Mucosa of descending colon (tissue), 3 donors: ENCODE data around the gene KLK1. TPM values are rescaled to one million over a fixed set of nuclear protein-coding genes. Genes with fewer than 3 reads are reported as not detected.

Source experiments
- ATAC-seq: fragments of 200-7000 bp; cut with Tn5 transposase; one replicate; pipeline ENCODE4 v1.9.1; 2020; ENCODE audit warnings: mild to moderate bottlenecking, moderate library complexity
- DNase-seq, 3 donors: peaks; one replicate each; pipeline ENCODE4 v3.0.0-alpha.2; 2020
- H3K36me3 ChIP-seq: fragments of 200-600 bp; one replicate; pipeline ENCODE4 v1.8.0; 2021; ENCODE audit warnings: low read depth, mild to moderate bottlenecking
- H3K4me1 ChIP-seq: fragments of 200-600 bp; one replicate; pipeline ENCODE4 v1.8.0; 2021; ENCODE audit warnings: low read depth, mild to moderate bottlenecking
- H3K4me3 ChIP-seq: fragments of 200-600 bp; one replicate; pipeline ENCODE4 v1.8.0; 2021; ENCODE audit warnings: mild to moderate bottlenecking
- H3K9me3 ChIP-seq: fragments of 200-600 bp; one replicate; pipeline ENCODE4 v1.8.0; 2021; ENCODE audit warnings: mild to moderate bottlenecking
- intact Hi-C, 2 donors: fragments of 100-400 bp; cut with DNase I in 1 of 2; cut with micrococcal nuclease in 1 of 2; formaldehyde crosslinking; loops; one replicate each; pipeline versions ENCODE4 v1.11.0 to v1.11.1; 2022; cut with DNase I, micrococcal nuclease
- total RNA-seq, 3 donors: library from RNA; stranded (reverse); fragmentation: NEBNext Ultra II Directional in 2 of 3; extraction: Animal tissue kit (Norgen Biotek cat#: 25700) in 2 of 3; gene quantifications; one replicate each; pipeline versions ENCODE4 v1.2.1 to v1.2.4, GENCODE V29; 2021 to 2023
- TF ChIP-seq, protein P1 (sequence below): fragments of 200-600 bp; IDR thresholded peaks from one replicate; pipeline ENCODE4 v1.8.0; 2022; ENCODE audit warnings: antibody characterized with exemption, mild to moderate bottlenecking
- donor health status: DM: no; HTN: no; CAD: no; lungs with moderate emphysema.
- donor health status: DM: no; HTN: no; CAD: no.
- donor health status: DM: no; HTN: yes; CAD: no.

KLK1 gene
- total RNA-seq, 3 donors from 2014 or later = 29.3 to 130 (median 80.6) TPM

GRCh38 chr19:50842130-50842529 lies 18.5 kb upstream of the KLK1 start:
- TF ChIP-seq, protein P1, sequence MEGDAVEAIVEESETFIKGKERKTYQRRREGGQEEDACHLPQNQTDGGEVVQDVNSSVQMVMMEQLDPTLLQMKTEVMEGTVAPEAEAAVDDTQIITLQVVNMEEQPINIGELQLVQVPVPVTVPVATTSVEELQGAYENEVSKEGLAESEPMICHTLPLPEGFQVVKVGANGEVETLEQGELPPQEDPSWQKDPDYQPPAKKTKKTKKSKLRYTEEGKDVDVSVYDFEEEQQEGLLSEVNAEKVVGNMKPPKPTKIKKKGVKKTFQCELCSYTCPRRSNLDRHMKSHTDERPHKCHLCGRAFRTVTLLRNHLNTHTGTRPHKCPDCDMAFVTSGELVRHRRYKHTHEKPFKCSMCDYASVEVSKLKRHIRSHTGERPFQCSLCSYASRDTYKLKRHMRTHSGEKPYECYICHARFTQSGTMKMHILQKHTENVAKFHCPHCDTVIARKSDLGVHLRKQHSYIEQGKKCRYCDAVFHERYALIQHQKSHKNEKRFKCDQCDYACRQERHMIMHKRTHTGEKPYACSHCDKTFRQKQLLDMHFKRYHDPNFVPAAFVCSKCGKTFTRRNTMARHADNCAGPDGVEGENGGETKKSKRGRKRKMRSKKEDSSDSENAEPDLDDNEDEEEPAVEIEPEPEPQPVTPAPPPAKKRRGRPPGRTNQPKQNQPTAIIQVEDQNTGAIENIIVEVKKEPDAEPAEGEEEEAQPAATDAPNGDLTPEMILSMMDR = no peak
- Histone ChIP-seq H3K4me1 (no peaks in the 10 kb centered on the region), H3K36me3 (no peaks in the 10 kb centered on the region), H3K9me3 (peaks cover 5% of the 10 kb centered on the region), H3K4me3 (no peak overlapping the region)
- ATAC-seq = no peak
- intact Hi-C loops = no loop called here
- no peak for DNase-seq

GRCh38 chr19:50839712-50840655 lies 16.4 kb upstream of the KLK1 start:
- Histone ChIP-seq H3K36me3 (no peaks in the 10 kb centered on the region), H3K9me3 (peaks cover 5% of the 10 kb centered on the region), H3K4me1 (peaks cover 6% of the 10 kb centered on the region), H3K4me3 (no peak overlapping the region)
- DNase-seq = no peak
- no peak for ATAC-seq
- intact Hi-C loops = no loop called here
- TF ChIP-seq, protein P1 = no peak

GRCh38 chr19:50838239-50838638 lies 14.7 kb upstream of the KLK1 start:
- no peak overlapping the region for H3K4me3 ChIP-seq
- intact Hi-C loops = no loop called here
- peaks cover 7% of the 10 kb centered on the region for H3K4me1 ChIP-seq
- H3K9me3 ChIP-seq = peaks cover 4% of the 10 kb centered on the region
- H3K36me3 ChIP-seq = no peaks in the 10 kb centered on the region
- DNase-seq = no peak
- no peak for ATAC-seq
- TF ChIP-seq, protein P1 = no peak

GRCh38 chr19:50837300-50837699 lies 13.7 kb upstream of the KLK1 start:
- peak in 2 of 3 donors; percentile 64 to 67 for DNase-seq
- H3K36me3 ChIP-seq = no peaks in the 10 kb centered on the region
- H3K4me3 ChIP-seq = no peak overlapping the region
- peak; percentile 51 for ATAC-seq
- TF ChIP-seq, protein P1 = no peak
- peaks cover 7% of the 10 kb centered on the region for H3K4me1 ChIP-seq
- intact Hi-C loops = no loop called here
- H3K9me3 ChIP-seq = no peaks in the 10 kb centered on the region

DNA sequence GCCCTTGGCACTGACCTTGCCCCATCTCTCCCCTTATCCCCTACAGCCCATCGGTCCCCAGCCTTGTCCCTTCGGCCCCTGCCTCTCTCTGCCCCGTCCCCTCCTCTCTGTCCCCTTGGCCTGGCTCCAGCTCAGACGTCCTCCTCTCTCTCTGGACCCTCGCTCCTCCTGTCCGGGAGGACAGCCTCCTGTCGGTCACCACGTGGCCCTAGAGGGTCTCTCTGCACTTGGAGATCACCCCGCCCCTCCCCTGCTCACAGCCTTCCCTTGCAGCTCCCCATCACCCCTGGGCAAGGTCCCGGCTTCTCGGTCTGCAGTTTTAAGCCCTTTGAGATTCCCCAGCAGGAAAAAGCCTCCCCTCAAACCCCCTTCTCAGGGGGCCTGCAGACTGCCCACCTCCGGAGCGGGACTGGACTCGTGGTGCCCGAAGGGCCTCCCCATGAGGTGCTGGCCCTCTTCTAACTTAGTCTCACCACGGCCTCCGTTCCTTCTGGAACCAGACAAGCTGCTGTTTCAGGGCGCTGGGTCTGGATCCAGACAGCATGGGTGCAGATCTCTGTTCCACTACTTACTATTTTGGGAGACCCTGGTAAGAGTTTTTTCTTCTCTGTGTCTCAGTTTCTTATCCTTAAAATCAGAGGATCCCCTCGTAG lies 13.1 kb upstream of the KLK1 start:
- no peak for ATAC-seq
- DNase-seq = peak in 1 of 3 donors; percentile 62
- Histone ChIP-seq H3K4me1 (peaks cover 7% of the 10 kb centered on the region), H3K36me3 (no peaks in the 10 kb centered on the region), H3K4me3 (no peak overlapping the region), H3K9me3 (no peaks in the 10 kb centered on the region)
- TF ChIP-seq, protein P1 = no peak
- intact Hi-C loops = no loop called here
